Chondrocyte (in vitro differentiated cells): ENCODE results near the gene PROB1. TPM values are rescaled to one million over a fixed set of nuclear protein-coding genes. Genes with fewer than 3 reads are reported as not detected.

ENCODE experiments used
- DNase-seq: peaks from one replicate; pipeline ENCODE4 v3.0.0; 2021; ENCODE audit warnings: mixed read lengths, low spot score
- H3K27ac Mint-ChIP-seq: one replicate; pipeline ENCODE4 v1.8.0; 2021; ENCODE audit warnings: mild to moderate bottlenecking, moderate library complexity, mixed read lengths; ENCODE audit not compliant: unreplicated experiment
- H3K27me3 Mint-ChIP-seq: 2 replicates; pipeline ENCODE4 v1.8.0; 2021; ENCODE audit warnings: low read depth, mixed read lengths
- H3K36me3 Mint-ChIP-seq: 2 replicates; pipeline ENCODE4 v1.8.0; 2021; ENCODE audit warnings: low read depth, mixed read lengths
- H3K4me1 Mint-ChIP-seq: 2 replicates; pipeline ENCODE4 v1.8.0; 2021; ENCODE audit warnings: low read depth, mild to moderate bottlenecking, mixed read lengths
- H3K4me3 Mint-ChIP-seq: one replicate; pipeline ENCODE4 v1.8.0; 2021; ENCODE audit warnings: mild to moderate bottlenecking, moderate library complexity, mixed read lengths; ENCODE audit not compliant: unreplicated experiment
- H3K9me3 Mint-ChIP-seq: 2 replicates; pipeline ENCODE4 v1.8.0; 2021; ENCODE audit warnings: low read depth, mixed read lengths
- CTCF ChIP-seq: fragments of 200-600 bp; sonication (generic); IDR thresholded peaks from 2 replicates; pipeline ENCODE4 v1.5.0; 2021; ENCODE audit warnings: antibody characterized with exemption, mild to moderate bottlenecking, moderate library complexity
- total RNA-seq: library from RNA; stranded (reverse); gene quantifications from 3 replicates; pipeline ENCODE4 v1.2.1, GENCODE V29; 2021

The PROB1 gene
- total RNA-seq, 1 donor from 2014 or later, result 2.3 TPM

- Mint-ChIP-seq H3K36me3 (peaks cover 1% of the 10 kb centered on the region), H3K27me3 (no peaks in the 10 kb centered on the region), H3K4me3 (no peak overlapping the region), H3K9me3 (no peaks in the 10 kb centered on the region), H3K4me1 (peaks cover 18% of the 10 kb centered on the region), H3K27ac (peak overlapping the region; percentile 14)
- DNase-seq, result peak; percentile 90
- no peak for TF ChIP-seq CTCF
These were observed 3.2 kb downstream of the PROB1 start for GRCh38 chr5:139391570-139392323.

DNA sequence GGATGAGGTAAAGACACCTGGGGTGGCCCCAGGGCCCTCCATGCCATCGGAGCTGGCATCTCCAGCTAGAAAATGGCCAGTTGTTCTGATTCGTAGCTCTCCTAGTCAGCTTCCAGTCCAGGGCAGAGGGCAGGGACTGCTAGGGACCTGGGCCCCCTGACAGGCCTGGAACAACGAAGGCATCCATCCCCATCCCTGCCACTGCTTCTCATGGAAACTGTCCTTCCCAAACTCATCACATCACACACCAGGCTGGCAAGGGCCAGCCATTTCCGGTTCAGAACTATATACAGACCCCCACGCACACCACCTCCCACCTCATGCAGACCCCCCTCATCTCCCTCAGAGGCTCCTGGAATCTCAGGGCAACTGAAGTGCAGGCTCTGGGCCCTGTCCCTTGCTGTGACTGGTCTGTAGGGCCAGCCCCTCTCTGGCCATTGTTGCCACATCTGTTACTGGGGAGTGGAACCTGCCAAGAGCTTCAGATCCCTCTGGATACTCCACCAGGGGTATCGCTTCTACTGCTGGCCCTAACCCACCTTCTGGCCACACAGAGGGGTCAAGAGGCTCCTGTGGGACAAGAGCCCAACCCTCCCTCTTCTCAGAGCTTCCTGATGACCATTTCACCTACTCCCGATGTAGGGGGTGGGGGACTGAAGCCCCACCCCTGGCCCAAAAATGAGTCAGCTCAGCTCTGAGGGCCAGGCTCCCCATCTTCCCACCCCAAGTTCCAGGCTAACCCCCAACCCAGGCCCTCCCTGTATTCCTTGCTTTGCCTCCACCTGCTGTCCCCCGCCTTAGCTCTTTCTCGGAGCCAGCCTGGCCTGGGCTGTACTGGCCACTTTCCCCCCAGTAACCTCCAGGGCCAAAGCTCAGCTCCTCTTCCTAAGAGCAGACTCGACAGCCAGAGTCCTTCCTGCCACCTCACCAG is 4.0 kb downstream of the PROB1 start:
- DNase-seq, result peak; percentile 54
- no peaks in the 10 kb centered on the region for H3K9me3 Mint-ChIP-seq
- no peak for TF ChIP-seq CTCF
- H3K4me3 Mint-ChIP-seq, result no peak overlapping the region
- peaks cover 1% of the 10 kb centered on the region for H3K36me3 Mint-ChIP-seq
- peak overlapping the region; percentile 14 for H3K27ac Mint-ChIP-seq
- no peaks in the 10 kb centered on the region for H3K27me3 Mint-ChIP-seq
- H3K4me1 Mint-ChIP-seq, result peaks cover 18% of the 10 kb centered on the region

DNA sequence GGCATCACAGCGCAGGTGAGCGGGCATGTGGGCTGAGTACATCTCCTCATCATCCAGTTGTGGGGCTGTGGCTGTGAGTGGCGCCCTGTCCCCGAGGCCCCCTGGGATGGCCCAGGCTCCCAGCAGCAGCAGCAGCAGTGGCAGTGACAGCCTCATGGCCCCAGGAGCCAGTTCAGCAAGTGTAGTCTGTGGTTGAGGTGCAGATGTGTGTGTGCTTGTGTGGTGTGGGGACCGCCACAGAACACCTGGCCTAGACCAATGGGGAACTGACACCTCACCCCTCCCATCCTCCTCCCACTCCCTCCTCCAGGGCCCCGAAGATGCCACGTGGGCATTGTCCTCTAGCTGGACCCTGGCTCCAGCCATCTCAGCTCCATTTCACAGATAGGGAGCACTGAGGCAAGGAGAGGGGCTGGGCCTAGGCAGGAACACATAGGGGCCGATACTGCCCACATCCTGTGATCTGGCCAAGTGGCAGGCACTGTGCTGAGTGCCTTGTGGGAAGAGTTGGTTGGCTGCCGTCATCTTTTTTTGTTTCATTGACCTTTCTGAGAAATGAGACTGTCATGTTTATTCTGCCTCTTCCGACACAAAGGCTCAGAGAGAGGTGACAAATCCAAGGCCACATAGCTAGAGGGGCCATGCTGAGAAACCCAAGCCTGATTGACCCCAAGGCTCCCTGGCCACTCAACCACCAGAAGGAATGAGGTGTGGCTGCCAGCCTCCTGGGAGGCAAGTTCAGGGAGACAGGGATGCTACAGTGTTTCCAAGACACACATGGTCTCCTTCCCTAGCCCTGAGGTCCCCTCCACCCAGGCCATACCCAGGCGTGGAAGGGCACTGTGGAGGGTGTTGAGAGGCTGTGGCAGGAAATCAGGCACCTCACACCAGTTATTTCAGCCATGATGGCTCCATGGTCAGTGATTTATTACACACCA is 4.9 kb downstream of the PROB1 start, which contains the start of gene MZB1:
Gene MZB1 (minus strand): TSS at position 213 of the 938 bp plus-strand sequence. CDS start 57 bp downstream, at position 156.
- H3K27me3 Mint-ChIP-seq, result no peaks in the 10 kb centered on the region
- H3K4me3 Mint-ChIP-seq, result no peak within 1 kb of the TSS

DNA sequence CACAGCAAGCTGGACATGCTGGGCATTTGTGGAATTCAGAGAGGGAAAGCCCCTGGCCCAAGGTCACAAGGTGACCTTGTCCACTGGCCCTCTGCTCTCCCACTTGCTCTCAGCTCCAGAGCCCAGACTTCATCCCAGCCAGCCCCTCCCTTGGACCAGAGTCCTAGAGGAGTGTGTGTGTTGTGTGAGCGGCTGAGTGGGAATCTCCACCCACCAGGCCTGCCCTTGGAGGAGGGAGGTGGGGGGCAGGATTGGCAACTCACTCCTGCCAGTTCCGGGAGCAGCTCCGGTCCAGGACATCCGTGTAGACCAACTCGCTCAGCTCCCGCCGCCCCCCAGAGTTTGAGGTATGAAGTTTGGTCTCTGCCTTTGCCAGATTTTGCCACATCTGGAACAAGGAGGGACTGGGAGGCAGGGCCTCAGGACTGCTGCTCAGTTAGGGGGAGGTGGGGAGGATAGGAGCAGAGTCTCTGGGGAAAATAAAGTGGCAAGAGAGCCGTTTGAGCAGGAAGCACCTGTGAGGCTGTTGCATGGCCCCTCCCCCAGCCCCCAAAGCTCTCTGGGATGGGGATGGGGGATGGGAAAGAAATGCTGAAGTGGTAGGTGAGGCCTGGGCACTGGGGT is 6.6 kb downstream of the PROB1 start:
- Mint-ChIP-seq H3K4me3 (no peak overlapping the region), H3K9me3 (no peaks in the 10 kb centered on the region), H3K27me3 (no peaks in the 10 kb centered on the region), H3K4me1 (peaks cover 16% of the 10 kb centered on the region), H3K36me3 (peaks cover 1% of the 10 kb centered on the region), H3K27ac (no peak overlapping the region)
- DNase-seq, result peak; percentile 60
- TF ChIP-seq CTCF, result no peak

More for the DNA sequence above, 4.9 kb downstream of the PROB1 start, which contains the start of gene MZB1:
- Mint-ChIP-seq H3K27ac (no peak within 1 kb of the TSS), H3K36me3 (peaks cover 1% of the 10 kb centered on the region), H3K4me1 (peaks cover 18% of the 10 kb centered on the region), H3K9me3 (no peaks in the 10 kb centered on the region)
- DNase-seq, result peak; percentile 59
- no peak for TF ChIP-seq CTCF
